IMR-90 (cell line): ENCODE measurements around the gene RGS14. TPM values are rescaled to one million over a fixed set of nuclear protein-coding genes. Genes with fewer than 3 reads are reported as not detected.
A peak's percentile ranks its signal among the peaks of the same experiment; 100 is the strongest.

ENCODE experiments used
- ATAC-seq: fragments of 200-7000 bp; cut with Tn5 transposase; 2 replicates; pipeline ENCODE4 v1.9.1; 2020; ENCODE audit warnings: low read depth, mild to moderate bottlenecking, moderate library complexity
- BruUV-seq: library from RNA; stranded (reverse); fragments of 400-500 nt; replicated peaks from 2 replicates; lab custom pipeline; 2021; lab: Mats Ljungman, UMichigan
- CTCF ChIA-PET: fragments of 300-600 bp; formaldehyde crosslinking; extraction: SDS; loops from one replicate; lab custom pipeline; 2021; ENCODE audit warnings: antibody characterized with exemption; lab: Yijun Ruan, JAX
- POLR2A ChIA-PET: fragments of 300-600 bp; sonication (Branson Sonifier 250); formaldehyde crosslinking; loops from one replicate; lab custom pipeline; 2022; ENCODE audit warnings: antibody characterized with exemption; ENCODE audit not compliant: unreplicated experiment; lab: Charles Lee
- DNase-seq: peaks from one replicate; pipeline ENCODE4 v3.0.0; 2013
- H2AFZ ChIP-seq: replicated peaks from 2 replicates; pipeline ENCODE3; 2013; ENCODE audit warnings: low read length, mild to moderate bottlenecking; ENCODE audit not compliant: poor library complexity
- H2AK5ac ChIP-seq: 2 replicates; pipeline ENCODE4 v1.6.1; 2013; ENCODE audit warnings: low read depth, low read length, inconsistent platforms
- H2AK9ac ChIP-seq: replicated peaks from 2 replicates; pipeline ENCODE3; 2013; ENCODE audit warnings: mild to moderate bottlenecking, low read depth, low read length, moderate library complexity; ENCODE audit not compliant: poor library complexity
- H2BK120ac ChIP-seq: 2 replicates; pipeline ENCODE4 v1.6.1; 2013; ENCODE audit warnings: low read depth, low read length, inconsistent platforms
- H2BK15ac ChIP-seq: 3 replicates; pipeline ENCODE4 v1.6.1; 2013; ENCODE audit warnings: low read depth, low read length, inconsistent platforms
- H2BK20ac ChIP-seq: 2 replicates; pipeline ENCODE4 v1.6.1; 2013; ENCODE audit warnings: low read depth, mild to moderate bottlenecking, inconsistent platforms, low read length, moderate library complexity
- H2BK5ac ChIP-seq: 2 replicates; pipeline ENCODE4 v1.6.1; 2013; ENCODE audit warnings: mild to moderate bottlenecking, low read depth, low read length, inconsistent platforms; ENCODE audit not compliant: poor library complexity, severe bottlenecking
- H3K14ac ChIP-seq: replicated peaks from 2 replicates; pipeline ENCODE4 v1.6.1; 2013; ENCODE audit warnings: low read depth, low read length, inconsistent platforms
- H3K18ac ChIP-seq: 2 replicates; pipeline ENCODE4 v1.6.1; 2013; ENCODE audit warnings: low read depth, low read length, control low read depth
- H3K23ac ChIP-seq: 2 replicates; pipeline ENCODE4 v1.6.1; 2013; ENCODE audit warnings: low read depth, low read length, inconsistent platforms
- H3K27ac ChIP-seq: 2 replicates; pipeline ENCODE4 v1.5.1; 2013; ENCODE audit warnings: mild to moderate bottlenecking, control low read depth, low read length; ENCODE audit not compliant: insufficient read depth
- H3K27me3 ChIP-seq: 2 replicates; pipeline ENCODE4 v1.6.1; 2013; ENCODE audit warnings: low read length; ENCODE audit not compliant: control insufficient read depth, insufficient read depth
- H3K36me3 ChIP-seq: 2 replicates; pipeline ENCODE4 v1.6.1; 2013; ENCODE audit warnings: low read length, mixed read lengths; ENCODE audit not compliant: control insufficient read depth, insufficient read depth
- H3K4ac ChIP-seq: 2 replicates; pipeline ENCODE4 v1.6.1; 2013; ENCODE audit warnings: low read depth, low read length, inconsistent platforms
- H3K4me1 ChIP-seq: 2 replicates; pipeline ENCODE4 v1.6.1; 2013; ENCODE audit warnings: low read length, mixed read lengths; ENCODE audit not compliant: control insufficient read depth, insufficient read depth
- H3K4me2 ChIP-seq: 2 replicates; pipeline ENCODE4 v1.6.1; 2013; ENCODE audit warnings: low read depth, mild to moderate bottlenecking, control low read depth, low read length, moderate library complexity
- H3K4me3 ChIP-seq: 2 replicates; pipeline ENCODE4 v1.5.1; 2013; ENCODE audit warnings: low read depth, mild to moderate bottlenecking, control low read depth, low read length, moderate library complexity; ENCODE audit not compliant: insufficient read depth
- H3K56ac ChIP-seq: 2 replicates; pipeline ENCODE4 v1.6.1; 2013; ENCODE audit warnings: low read length, inconsistent platforms; ENCODE audit not compliant: insufficient read depth; ENCODE audit errors: extremely low read depth
- H3K79me1 ChIP-seq, 2 experiments: 2 replicates each; pipeline ENCODE4 v1.6.1; 2013; ENCODE audit warnings: low read length in 2 of 2, inconsistent platforms in 1 of 2, low read depth in 1 of 2
- H3K9ac ChIP-seq: 2 replicates; pipeline ENCODE4 v1.6.1; 2013; ENCODE audit warnings: low read depth, low read length, control low read depth
- H3K9me1 ChIP-seq: 2 replicates; pipeline ENCODE4 v1.6.1; 2013; ENCODE audit warnings: low read length, inconsistent platforms; ENCODE audit not compliant: insufficient read depth
- H3K9me3 ChIP-seq: 2 replicates; pipeline ENCODE4 v1.6.1; 2013; ENCODE audit warnings: low read length; ENCODE audit not compliant: control insufficient read depth, insufficient read depth
- H4K20me1 ChIP-seq: 2 replicates; pipeline ENCODE4 v1.6.1; 2013; ENCODE audit warnings: low read length, inconsistent platforms; ENCODE audit not compliant: insufficient read depth
- H4K5ac ChIP-seq: 2 replicates; pipeline ENCODE4 v1.6.1; 2013; ENCODE audit warnings: mild to moderate bottlenecking, low read depth, low read length, control low read depth
- H4K8ac ChIP-seq, 2 experiments: 2 replicates each; pipeline ENCODE4 v1.6.1; 2013; ENCODE audit warnings: low read depth in 2 of 2, low read length in 2 of 2, control low read depth in 1 of 2, inconsistent platforms in 1 of 2
- H4K91ac ChIP-seq: 2 replicates; pipeline ENCODE4 v1.6.1; 2013; ENCODE audit warnings: low read depth, low read length, inconsistent platforms; ENCODE audit not compliant: insufficient read depth
- BHLHE40 ChIP-seq: fragments of 150-350 bp; IDR thresholded peaks from 2 replicates; pipeline ENCODE4 v1.6.1; 2016; ENCODE audit warnings: mild to moderate bottlenecking, low read depth, low read length
- CEBPB ChIP-seq: IDR thresholded peaks from 2 replicates; pipeline ENCODE4 v1.6.1; 2012; ENCODE audit warnings: low read depth, low read length, improper control_type of control experiment
- WGBS, 2 experiments: methylation state at CpG; one replicate each; pipeline versions ENCODE4 v1.1.5 to v1.1.7; 2013; ENCODE audit warnings: missing lambda C conversion rate in 2 of 2; ENCODE audit not compliant: insufficient read length in 1 of 2; ENCODE audit errors: extremely low coverage in 2 of 2; 5-methylcytosine and 5-hydroxymethylcytosine counted together
- dilution Hi-C: fragments of 300-500 bp; cut with HindIII; formaldehyde crosslinking; loops from one replicate; pipeline ENCODE4 v1.14.3; 2018; ENCODE audit warnings: low sequenced_read_pairs; ENCODE audit not compliant: unreplicated experiment
- in situ Hi-C: fragments of 300-500 bp; cut with MboI; formaldehyde crosslinking; loops from 3 replicates; pipeline ENCODE4 v1.14.3; 2019; ENCODE audit warnings: low sequenced_read_pairs, inconsistent platforms, mixed read lengths
- intact Hi-C: fragments of 100-400 bp; cut with micrococcal nuclease; formaldehyde crosslinking; loops from 2 replicates; pipeline ENCODE4 v1.10.0; 2022
- polyA plus RNA-seq, 3 experiments: library from polyadenylated mRNA; depleted of rRNA; stranded (reverse); fragments of >200 nt; gene quantifications; 2 replicates each; pipeline ENCODE4 v1.2.3, GENCODE V29; 2012; ENCODE audit warnings: low replicate concordance in 1 of 3
- total RNA-seq: library from RNA; depleted of rRNA; stranded (reverse); fragments of >200 nt; gene quantifications from 2 replicates; pipeline ENCODE4 v1.2.3, GENCODE V29; 2012

RGS14 gene
- total and polyA plus RNA-seq, 2 of the 4 experiments (the other 2 are of a cell fraction), result 1.1 to 6.5 TPM

DNA sequence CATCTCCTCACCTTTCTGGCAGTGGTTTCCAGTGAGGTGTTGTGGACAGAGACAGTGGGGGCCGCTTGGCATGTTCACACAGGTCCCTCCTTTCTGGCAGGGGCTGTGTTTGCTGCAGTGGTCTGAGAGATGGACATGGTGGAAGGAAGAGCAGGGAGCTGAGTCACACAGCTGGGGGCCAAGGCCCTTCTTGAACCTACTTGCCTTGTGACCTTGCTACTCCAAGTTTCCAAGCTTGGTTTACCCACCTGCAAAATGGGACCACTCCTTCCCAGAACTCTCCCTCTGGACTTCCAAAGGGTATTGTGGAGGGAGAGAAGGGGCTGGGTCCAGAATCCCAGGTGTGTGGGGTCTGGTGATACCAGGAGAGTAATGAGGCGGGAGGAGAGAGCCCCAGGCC, 47.6 kb downstream of the RGS14 start:
- Histone ChIP-seq H3K9me1 (no peaks in the 10 kb centered on the region), H4K8ac (no peak overlapping the region), H2BK20ac (no peak overlapping the region), H2AK9ac (no peak overlapping the region), H3K4me2 (no peak overlapping the region), H3K79me1 (no peaks in the 10 kb centered on the region), H3K56ac (no peak overlapping the region), H2BK15ac (no peak overlapping the region), H2AFZ (no peak overlapping the region), H3K4me3 (no peak overlapping the region), H3K36me3 (no peaks in the 10 kb centered on the region), H3K4me1 (peaks cover 4% of the 10 kb centered on the region; the same call in 1 of the 2 replicates), H2BK120ac (no peak overlapping the region), H3K14ac (no peak overlapping the region), H3K27ac (no peak overlapping the region), H3K4ac (no peak overlapping the region), H3K9ac (no peak overlapping the region), H4K20me1 (no peaks in the 10 kb centered on the region), H4K91ac (no peak overlapping the region), H3K18ac (no peak overlapping the region), H3K9me3 (peaks cover 2% of the 10 kb centered on the region; the same call in 1 of the 2 replicates), H3K23ac (no peak overlapping the region), H2AK5ac (0 out of 2 replicates have a peak overlapping the region, but pooled peaks have one; percentile 40), H4K5ac (no peak overlapping the region), H3K27me3 (peaks cover 46% of the 10 kb centered on the region), H2BK5ac (no peak overlapping the region)
- 100% methylated on average over 1 of the region's 2 CpGs; no CpG with 5 or more reads in 1 of the 2 experiments for WGBS, 2 experiments
- no TSS peak for BruUV-seq
- no peak for TF ChIP-seq BHLHE40
- no peak for TF ChIP-seq CEBPB
- dilution Hi-C loops, result no loop called here
- intact Hi-C loops, result loop anchor here (2.0 kb wide), 1 partner anchor 41 kb away; the partner anchor contains the start of gene PRR7
- ATAC-seq, result no peak
- no peak for DNase-seq
- POLR2A ChIA-PET, result no interaction called here
- in situ Hi-C loops, result loop anchor here (5.0 kb wide), 1 partner anchor 42 kb away; the partner anchor contains the start of gene PRR7
- CTCF ChIA-PET, result interaction anchor here (2.2 to 5.4 kb wide), 4 partner anchors 14 to 48 kb away, joined by 13 to 56 read pairs (median 36); partner anchors contain the start of genes GRK6 and PRR7
